Parathyroid adenoma (tissue), 2 donors: ENCODE results near the gene TMEM132A.

Experiments used
- H2AFZ ChIP-seq: fragments of 300-600 bp; sonication (generic); one replicate; pipeline ENCODE4 v1.7.0; 2017; ENCODE audit warnings: antibody characterized with exemption, mild to moderate bottlenecking
- H3K27ac ChIP-seq: fragments of 300-600 bp; sonication (generic); one replicate; pipeline ENCODE4 v1.7.0; 2017
- H3K27me3 ChIP-seq: fragments of 300-600 bp; sonication (generic); one replicate; pipeline ENCODE4 v1.7.0; 2017; ENCODE audit warnings: low read length; ENCODE audit not compliant: control insufficient read depth, insufficient read depth
- H3K36me3 ChIP-seq: fragments of 300-600 bp; sonication (generic); one replicate; pipeline ENCODE4 v1.7.0; 2017; ENCODE audit warnings: low read length; ENCODE audit not compliant: control insufficient read depth, insufficient read depth
- H3K4me1 ChIP-seq: fragments of 300-600 bp; sonication (generic); one replicate; pipeline ENCODE4 v1.7.0; 2017; ENCODE audit warnings: control low read depth
- H3K4me2 ChIP-seq: fragments of 300-600 bp; sonication (generic); one replicate; pipeline ENCODE4 v1.7.0; 2017; ENCODE audit warnings: low read length
- H3K4me3 ChIP-seq: fragments of 300-600 bp; sonication (generic); one replicate; pipeline ENCODE4 v1.7.0; 2017; ENCODE audit warnings: low read depth, low read length
- H3K79me2 ChIP-seq: fragments of 300-600 bp; sonication (generic); one replicate; pipeline ENCODE4 v1.7.0; 2017; ENCODE audit warnings: control low read depth
- H3K9ac ChIP-seq: fragments of 300-600 bp; sonication (generic); one replicate; pipeline ENCODE4 v1.7.0; 2017; ENCODE audit warnings: mild to moderate bottlenecking
- H3K9me3 ChIP-seq: fragments of 300-600 bp; sonication (generic); one replicate; pipeline ENCODE4 v1.7.0; 2017; ENCODE audit warnings: low read length; ENCODE audit not compliant: control insufficient read depth
- CTCF ChIP-seq: fragments of 300-600 bp; sonication (generic); IDR thresholded peaks from one replicate; pipeline ENCODE4 v1.7.0; 2017; ENCODE audit warnings: antibody characterized with exemption, mild to moderate bottlenecking
- donor health status: primary hyperparathyroidism.

TMEM132A gene

GRCh38 chr11:60937811-60938210, 13.6 kb downstream of the TMEM132A start:
- no peaks in the 10 kb centered on the region for H3K27me3 ChIP-seq
- H2AFZ ChIP-seq = no peak overlapping the region
- TF ChIP-seq CTCF = no peak
- H3K4me3 ChIP-seq = no peak overlapping the region
- H3K79me2 ChIP-seq = no peaks in the 10 kb centered on the region
- no peak overlapping the region for H3K4me2 ChIP-seq
- no peak overlapping the region for H3K9ac ChIP-seq
- H3K36me3 ChIP-seq = no peaks in the 10 kb centered on the region
- no peaks in the 10 kb centered on the region for H3K9me3 ChIP-seq
- no peak overlapping the region for H3K27ac ChIP-seq
- no peaks in the 10 kb centered on the region for H3K4me1 ChIP-seq

GRCh38 chr11:60938500-60938899, 14.2 kb downstream of the TMEM132A start:
- Histone ChIP-seq H3K9me3 (no peaks in the 10 kb centered on the region), H3K4me2 (no peak overlapping the region), H3K27ac (no peak overlapping the region), H3K36me3 (no peaks in the 10 kb centered on the region), H2AFZ (no peak overlapping the region), H3K9ac (no peak overlapping the region), H3K4me1 (no peaks in the 10 kb centered on the region), H3K79me2 (no peaks in the 10 kb centered on the region), H3K27me3 (no peaks in the 10 kb centered on the region), H3K4me3 (no peak overlapping the region)
- TF ChIP-seq CTCF = no peak

- Histone ChIP-seq H3K36me3 (no peaks in the 10 kb centered on the region), H3K27me3 (no peaks in the 10 kb centered on the region), H3K9me3 (no peaks in the 10 kb centered on the region), H3K4me1 (no peaks in the 10 kb centered on the region), H3K4me3 (no peak overlapping the region), H2AFZ (no peak overlapping the region), H3K9ac (no peak overlapping the region), H3K4me2 (no peak overlapping the region), H3K79me2 (no peaks in the 10 kb centered on the region), H3K27ac (no peak overlapping the region)
- TF ChIP-seq CTCF = no peak
Measured at GRCh38 chr11:60939301-60939700, 15.0 kb downstream of the TMEM132A start.

- no peak overlapping the region for H2AFZ ChIP-seq
- no peaks in the 10 kb centered on the region for H3K4me1 ChIP-seq
- H3K79me2 ChIP-seq = no peaks in the 10 kb centered on the region
- TF ChIP-seq CTCF = no peak
- no peaks in the 10 kb centered on the region for H3K36me3 ChIP-seq
- H3K4me3 ChIP-seq = no peak overlapping the region
- no peaks in the 10 kb centered on the region for H3K27me3 ChIP-seq
- H3K27ac ChIP-seq = no peak overlapping the region
- H3K4me2 ChIP-seq = no peak overlapping the region
- no peaks in the 10 kb centered on the region for H3K9me3 ChIP-seq
- H3K9ac ChIP-seq = no peak overlapping the region
Measured at GRCh38 chr11:60939855-60940254, 15.6 kb downstream of the TMEM132A start.

- Histone ChIP-seq H3K4me3 (no peak overlapping the region), H2AFZ (no peak overlapping the region), H3K27ac (no peak overlapping the region), H3K9me3 (no peaks in the 10 kb centered on the region), H3K79me2 (no peaks in the 10 kb centered on the region), H3K36me3 (no peaks in the 10 kb centered on the region), H3K9ac (no peak overlapping the region), H3K27me3 (no peaks in the 10 kb centered on the region), H3K4me2 (no peak overlapping the region), H3K4me1 (no peaks in the 10 kb centered on the region)
- no peak for TF ChIP-seq CTCF
Measured at GRCh38 chr11:60941371-60942119, 17.3 kb downstream of the TMEM132A start.
